ENCODE results near the gene SLCO4A1.

Gene SLCO4A1

GRCh38 chr20:62701161-62702012, 59.1 kb downstream of the SLCO4A1 start:
- DNase-seq (ENCODE audit: low read depth) = no peak

DNA sequence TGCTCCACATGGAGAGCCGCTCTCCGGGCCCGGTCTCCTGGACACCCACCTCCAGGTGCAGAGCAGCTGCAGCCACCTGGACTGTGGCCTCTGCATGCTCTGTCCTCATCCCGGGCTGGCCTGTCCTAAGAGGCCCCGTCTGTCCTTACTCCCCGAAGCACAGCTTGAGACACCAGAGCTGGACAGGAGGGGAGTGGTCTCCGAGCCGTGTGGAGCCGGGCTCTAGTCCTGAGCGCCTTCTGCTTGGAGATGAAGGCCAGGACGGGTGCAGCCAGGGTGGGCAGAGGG, 59.7 kb downstream of the SLCO4A1 start:
- DNase-seq (ENCODE audit: low read depth) = no peak

GRCh38 chr20:62702895-62703852, 60.9 kb downstream of the SLCO4A1 start:
- DNase-seq (ENCODE audit: low read depth) = no peak

GRCh38 chr20:62703853-62704228, 61.5 kb downstream of the SLCO4A1 start:
- DNase-seq (ENCODE audit: low read depth) = no peak

DNA sequence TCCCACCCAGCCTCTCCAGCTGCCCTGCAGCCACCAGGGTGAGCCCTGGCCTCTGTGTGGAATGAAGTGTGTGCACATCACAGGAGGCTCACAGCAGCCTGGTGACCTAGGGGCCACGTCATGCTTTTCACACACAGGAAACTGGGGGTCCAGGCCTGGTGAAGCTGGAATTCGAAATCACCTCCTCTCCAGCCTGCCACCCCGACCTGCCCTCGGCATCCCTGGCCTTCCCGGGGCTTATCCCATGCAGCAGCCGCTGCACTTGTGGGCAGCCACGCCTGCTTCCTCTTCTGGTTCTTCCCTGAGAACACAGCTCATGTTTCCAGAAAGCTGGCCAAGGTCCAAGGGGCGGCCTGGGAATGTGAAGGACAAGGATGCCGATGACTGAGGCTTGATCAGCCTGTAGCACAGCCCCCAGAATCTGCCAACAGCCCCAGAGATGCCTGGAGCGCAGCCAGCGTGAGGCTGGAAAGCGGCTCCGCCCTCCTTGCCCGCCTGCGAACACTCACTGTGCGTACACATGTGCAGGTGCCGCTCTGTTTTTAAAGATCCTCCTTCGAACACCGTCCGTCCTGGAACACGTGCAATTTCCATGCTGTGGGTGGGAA, 62.1 kb downstream of the SLCO4A1 start:
- DNase-seq (ENCODE audit: low read depth) = no peak

DNA sequence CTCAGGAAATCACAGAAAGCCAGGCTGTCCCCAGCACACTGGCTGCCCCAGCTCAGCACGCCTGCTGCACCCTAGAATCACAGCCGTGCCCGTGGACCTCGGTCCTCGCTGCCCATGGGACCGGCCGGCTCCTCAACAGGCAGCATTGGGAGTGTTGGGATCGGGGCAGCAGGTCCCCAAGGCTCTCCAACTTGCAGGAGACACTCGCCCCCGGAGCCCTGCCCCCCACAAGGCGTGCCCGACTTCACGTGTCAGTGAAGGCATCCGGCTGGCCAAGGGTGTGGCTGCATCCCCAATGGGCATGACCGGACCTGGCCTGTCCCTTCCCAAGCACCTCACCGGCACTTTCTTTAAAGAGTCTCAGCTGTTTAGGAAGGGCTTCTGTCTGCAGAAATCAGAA, 63.3 kb downstream of the SLCO4A1 start:
- no peak for DNase-seq (ENCODE audit: low read depth)

DNA sequence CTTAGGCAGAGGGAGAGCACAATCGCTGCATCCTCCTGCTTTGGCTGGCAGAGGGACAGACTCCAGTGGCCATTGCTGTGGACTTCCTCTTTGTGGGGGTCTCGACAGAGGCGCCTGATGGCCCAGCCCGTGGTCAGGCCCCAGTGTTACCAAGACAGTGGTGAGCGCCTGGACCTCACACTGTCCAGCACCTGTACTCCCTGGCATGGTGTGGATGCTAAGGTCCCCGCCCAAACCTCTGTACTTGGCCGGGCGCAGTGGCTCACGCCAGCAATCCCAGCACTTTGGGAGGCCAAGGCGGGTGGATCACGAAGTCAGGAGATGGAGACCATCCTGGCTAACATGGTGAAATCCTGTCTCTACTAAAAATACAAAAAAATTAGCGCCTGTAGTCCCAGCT, 64.0 kb downstream of the SLCO4A1 start:
- no peak for DNase-seq (ENCODE audit: low read depth)

- no peak for DNase-seq (ENCODE audit: low read depth)
These were observed 64.6 kb downstream of the SLCO4A1 start for GRCh38 chr20:62706857-62707256.

GRCh38 chr20:62707276-62707920, 65.1 kb downstream of the SLCO4A1 start:
- DNase-seq (ENCODE audit: low read depth) = no peak

GRCh38 chr20:62707921-62708521, 65.7 kb downstream of the SLCO4A1 start:
- no peak for DNase-seq (ENCODE audit: low read depth)

DNA sequence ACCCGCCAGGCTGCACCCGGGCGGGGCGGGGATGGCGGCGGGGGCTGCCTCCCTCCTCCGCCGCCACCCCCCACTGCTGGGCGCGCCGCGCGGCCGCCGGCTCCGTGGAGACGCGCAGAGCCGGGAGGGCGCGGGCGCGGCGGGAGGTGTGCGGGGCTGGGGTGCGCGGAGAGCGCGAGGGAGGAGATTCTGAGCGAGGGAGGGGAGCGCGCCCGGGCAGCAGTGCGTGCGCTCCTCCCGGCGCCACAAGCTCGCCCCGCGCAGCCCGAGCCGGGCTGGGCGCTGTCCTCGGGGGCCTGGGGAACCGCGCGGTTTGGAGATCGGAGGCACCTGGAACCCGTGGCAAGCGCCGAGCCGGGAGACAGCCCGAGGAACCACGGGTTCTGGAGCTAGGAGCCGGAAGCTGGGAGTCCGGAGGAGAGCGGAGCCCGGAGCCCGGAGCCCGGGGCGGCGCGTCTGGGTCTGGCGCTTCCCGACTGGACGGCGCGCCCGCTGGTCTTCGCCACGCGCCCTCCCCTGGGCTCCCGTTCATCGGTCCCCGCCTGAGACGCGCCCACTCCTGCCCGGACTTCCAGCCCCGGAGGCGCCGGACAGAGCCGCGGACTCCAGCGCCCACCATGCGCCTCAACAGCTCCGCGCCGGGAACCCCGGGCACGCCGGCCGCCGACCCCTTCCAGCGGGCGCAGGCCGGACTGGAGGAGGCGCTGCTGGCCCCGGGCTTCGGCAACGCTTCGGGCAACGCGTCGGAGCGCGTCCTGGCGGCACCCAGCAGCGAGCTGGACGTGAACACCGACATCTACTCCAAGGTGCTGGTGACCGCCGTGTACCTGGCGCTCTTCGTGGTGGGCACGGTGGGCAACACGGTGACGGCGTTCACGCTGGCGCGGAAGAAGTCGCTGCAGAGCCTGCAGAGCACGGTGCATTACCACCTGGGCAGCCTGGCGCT, 66.6 kb downstream of the SLCO4A1 start, which contains the start of gene NTSR1:
TSS of gene NTSR1 (plus strand) at position 246 of the 946 bp plus-strand sequence. CDS start at position 618, 372 bp downstream.
- DNase-seq (ENCODE audit: low read depth) = no peak

DNA sequence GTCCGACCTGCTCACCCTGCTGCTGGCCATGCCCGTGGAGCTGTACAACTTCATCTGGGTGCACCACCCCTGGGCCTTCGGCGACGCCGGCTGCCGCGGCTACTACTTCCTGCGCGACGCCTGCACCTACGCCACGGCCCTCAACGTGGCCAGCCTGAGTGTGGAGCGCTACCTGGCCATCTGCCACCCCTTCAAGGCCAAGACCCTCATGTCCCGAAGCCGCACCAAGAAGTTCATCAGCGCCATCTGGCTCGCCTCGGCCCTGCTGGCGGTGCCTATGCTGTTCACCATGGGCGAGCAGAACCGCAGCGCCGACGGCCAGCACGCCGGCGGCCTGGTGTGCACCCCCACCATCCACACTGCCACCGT, 67.2 kb downstream of the SLCO4A1 start:
- DNase-seq (ENCODE audit: low read depth) = no peak

- no peak for DNase-seq (ENCODE audit: low read depth)
These were observed 68.0 kb downstream of the SLCO4A1 start for GRCh38 chr20:62710221-62710885.

- no peak for DNase-seq (ENCODE audit: low read depth)
These were observed 68.8 kb downstream of the SLCO4A1 start for GRCh38 chr20:62710886-62711702.

DNA sequence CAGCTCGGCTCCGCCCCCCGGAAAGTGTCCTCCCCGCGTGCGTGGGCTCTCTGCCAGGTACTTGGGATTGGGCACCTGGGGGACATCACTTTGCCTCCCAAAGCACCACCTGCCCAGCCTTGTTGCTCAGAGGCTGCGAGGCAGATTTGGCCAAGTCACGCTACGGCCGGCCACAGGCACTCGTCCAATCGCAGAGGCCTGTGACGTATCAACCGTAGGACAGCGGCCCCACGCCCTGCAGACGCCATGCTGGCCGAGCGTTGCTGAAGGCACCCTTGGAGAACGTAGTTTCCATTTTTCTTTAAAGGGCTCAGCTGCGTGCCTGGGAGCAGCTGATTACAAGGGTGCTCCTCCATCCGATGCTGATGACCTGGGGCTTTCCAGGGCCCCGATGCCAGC, 69.4 kb downstream of the SLCO4A1 start:
- DNase-seq (ENCODE audit: low read depth) = no peak

DNA sequence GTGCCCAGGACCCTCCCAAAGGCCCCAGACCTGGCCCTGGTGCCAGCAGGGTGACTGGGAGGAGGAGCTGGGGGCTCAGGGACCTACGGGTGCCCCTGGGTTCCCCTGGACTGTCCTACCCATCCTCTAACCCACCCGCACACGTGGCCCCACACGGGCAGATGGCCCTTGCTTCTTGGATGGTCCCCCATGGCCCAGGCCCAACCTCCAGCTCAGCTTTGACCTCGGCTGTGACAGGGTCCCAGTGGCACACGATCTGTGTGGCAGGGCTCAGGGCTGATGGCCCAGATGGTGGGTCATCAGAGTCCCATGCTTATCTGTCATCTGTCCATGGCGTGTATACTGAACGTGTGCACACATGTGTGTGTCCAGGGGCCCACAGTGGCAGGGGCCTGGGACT, 70.3 kb downstream of the SLCO4A1 start:
- no peak for DNase-seq (ENCODE audit: low read depth)

DNA sequence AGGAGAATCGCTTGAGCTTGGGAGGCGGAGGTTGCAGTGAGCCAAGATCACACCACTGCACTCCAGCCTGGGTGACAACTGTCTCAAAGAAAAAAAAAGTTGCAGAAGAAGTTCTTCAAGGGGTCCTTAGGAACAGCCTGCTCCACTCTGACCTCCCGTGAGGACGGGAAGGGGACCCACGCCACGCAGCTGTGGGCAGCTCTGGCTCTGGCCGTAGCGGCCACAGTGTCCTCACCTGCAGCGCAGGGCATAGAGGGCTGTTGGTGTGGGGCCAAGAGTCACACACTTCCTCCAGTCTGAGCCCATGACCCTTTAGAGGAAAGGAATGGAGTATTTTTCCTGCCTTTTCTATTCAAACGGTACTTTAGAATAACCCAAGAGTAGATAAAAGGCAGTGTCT, 71.7 kb downstream of the SLCO4A1 start:
- no peak for DNase-seq (ENCODE audit: low read depth)

DNA sequence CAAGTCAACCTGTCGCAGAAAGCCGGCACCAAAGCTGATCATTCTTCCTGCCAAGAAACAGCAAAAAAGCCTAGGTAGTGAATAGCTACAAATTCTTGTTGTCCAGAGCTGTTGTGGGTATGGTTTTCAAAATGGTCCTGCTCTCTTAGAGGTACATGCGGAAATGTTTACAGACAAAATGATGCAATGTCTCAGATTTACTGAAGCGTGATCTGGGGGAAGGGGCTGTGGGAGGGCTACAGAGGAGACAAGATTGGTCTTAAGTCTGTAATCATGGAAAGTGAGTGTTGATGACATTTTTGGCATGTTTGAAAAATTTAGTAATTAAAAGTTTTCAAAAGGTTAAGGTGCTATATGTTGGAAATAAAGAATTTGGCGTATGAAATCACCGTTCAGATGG, 72.5 kb downstream of the SLCO4A1 start:
- no peak for DNase-seq (ENCODE audit: low read depth)

- no peak for DNase-seq (ENCODE audit: low read depth)
These were observed 72.9 kb downstream of the SLCO4A1 start for GRCh38 chr20:62715201-62715600.

Measured in activated gamma-delta T cell treated with anti-CD3 and anti-CD28 coated beads, Interleukin-2, amount 50 U/mL, for 16 hours (primary cell).